ENCODE measurements around the gene ADGRV1. TPM values are rescaled to one million over a fixed set of nuclear protein-coding genes. Genes with fewer than 3 reads are reported as not detected.
A peak's percentile ranks its signal among the peaks of the same experiment; 100 is the strongest.
"Not testable (repeated sequence)": the region's sequence is repeated elsewhere in the genome, so short reads cannot be mapped to it uniquely, and the experiment has no call there.

The ADGRV1 gene
- polyA plus RNA-seq, 4 donors = 10.7 to 13.9 (median 11.3) TPM

DNA sequence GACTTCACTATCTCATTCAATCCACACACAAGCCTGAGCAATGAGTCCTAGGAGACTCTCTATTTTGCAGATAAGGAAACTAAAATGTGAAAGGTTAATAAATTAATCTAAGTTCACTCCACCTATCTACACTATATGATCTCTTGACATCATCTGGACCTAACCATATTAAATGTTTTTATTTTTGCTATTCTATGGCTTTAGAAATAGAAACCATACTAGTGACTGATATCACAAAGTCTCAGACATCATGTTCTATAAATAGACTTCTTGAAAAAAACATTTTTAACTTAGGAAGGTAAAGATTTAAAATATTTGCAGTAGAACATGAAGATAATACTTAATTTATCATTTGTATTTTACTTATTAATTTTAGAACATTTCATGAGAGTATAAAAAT is 9.4 kb upstream of the ADGRV1 start:
- no peak for DNase-seq (ENCODE audit: low read depth in 4 of 4, low spot score in 2 of 4)

DNA sequence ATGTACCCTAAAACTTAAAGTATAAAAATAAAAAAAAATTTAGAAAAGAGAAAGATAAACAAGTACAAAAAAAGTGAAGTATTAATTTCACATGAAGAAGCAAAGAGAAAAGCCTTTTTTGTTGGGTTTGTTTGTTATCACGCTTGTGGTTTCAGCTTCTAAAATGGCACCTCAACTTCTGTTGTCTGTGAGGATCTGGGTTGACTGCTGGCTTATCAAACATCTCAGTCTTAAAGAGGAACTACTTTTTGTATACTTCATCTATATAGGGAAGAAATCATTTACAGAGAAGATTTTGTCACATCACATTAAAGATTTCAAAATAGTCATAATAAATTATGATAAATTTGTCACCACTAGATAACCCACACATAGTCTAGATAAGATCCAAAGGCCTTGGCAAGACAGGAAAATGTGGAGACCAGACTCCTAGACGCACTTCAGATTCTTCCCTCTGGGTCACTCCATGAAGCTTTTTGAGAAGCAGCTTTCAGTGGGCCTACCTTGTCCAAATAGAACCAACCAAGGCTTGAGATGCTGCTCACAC is 8.8 kb upstream of the ADGRV1 start:
- no peak for DNase-seq (ENCODE audit: low read depth in 4 of 4, low spot score in 2 of 4)

DNA sequence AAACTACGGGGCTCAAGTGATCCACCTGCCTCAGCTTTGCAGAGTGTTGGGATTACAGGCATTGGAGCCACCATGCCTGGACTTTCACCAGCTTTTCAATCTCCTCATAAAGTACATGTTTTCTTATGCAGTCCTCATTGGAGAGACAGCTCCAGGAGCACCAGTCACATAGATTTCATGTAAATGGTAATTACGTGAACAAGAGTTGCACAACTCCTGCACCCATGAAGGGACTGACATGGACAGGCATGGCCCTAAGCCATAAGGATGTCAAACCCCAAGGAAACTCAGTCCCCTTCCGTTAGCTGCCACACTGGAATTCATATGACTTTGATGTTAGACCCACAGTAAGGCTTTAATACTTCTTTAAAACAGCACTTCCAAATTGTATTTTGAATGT is 7.6 kb upstream of the ADGRV1 start:
- no peak for DNase-seq (ENCODE audit: low read depth in 4 of 4, low spot score in 2 of 4)

DNA sequence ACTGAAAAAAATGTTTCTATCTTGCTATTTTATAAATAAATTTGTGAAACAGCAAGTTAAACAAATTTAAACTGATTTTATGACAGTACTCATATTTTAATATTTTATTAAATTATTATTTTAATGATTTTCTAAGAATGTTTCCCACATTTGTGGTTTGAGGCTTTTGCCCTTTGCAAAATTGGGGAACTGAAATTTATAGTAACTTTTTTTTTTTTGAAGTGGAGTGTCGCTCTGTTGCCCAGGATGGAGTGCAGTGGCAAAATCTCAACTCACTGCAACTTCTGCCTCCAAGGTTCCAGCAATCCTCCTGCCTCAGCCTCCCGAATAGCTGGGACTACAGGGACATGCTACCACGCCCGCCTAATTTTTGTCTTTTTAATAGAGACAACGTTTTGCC is 7.2 kb upstream of the ADGRV1 start:
- DNase-seq (ENCODE audit: low read depth in 4 of 4, low spot score in 2 of 4) = no peak

DNA sequence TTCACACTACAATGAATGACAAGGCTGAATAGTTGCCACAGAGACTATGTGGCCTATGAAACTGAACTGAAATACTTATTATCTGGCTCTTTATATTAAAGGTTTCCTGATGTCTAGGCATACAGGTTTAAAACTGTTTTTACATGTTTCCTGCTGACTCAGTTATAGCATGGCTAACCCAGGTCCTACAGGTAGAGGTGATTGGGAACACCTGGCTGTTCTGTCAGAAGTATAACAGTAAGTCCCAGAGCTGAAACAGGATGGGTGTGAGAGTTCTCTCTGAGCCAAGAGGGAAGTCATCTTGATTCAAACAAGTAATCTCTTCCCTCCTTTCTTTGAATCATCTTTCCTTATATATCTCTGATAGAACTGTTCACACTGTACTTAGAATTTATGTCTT is 4.9 kb upstream of the ADGRV1 start:
- DNase-seq (ENCODE audit: low read depth in 4 of 4, low spot score in 2 of 4) = no peak

DNA sequence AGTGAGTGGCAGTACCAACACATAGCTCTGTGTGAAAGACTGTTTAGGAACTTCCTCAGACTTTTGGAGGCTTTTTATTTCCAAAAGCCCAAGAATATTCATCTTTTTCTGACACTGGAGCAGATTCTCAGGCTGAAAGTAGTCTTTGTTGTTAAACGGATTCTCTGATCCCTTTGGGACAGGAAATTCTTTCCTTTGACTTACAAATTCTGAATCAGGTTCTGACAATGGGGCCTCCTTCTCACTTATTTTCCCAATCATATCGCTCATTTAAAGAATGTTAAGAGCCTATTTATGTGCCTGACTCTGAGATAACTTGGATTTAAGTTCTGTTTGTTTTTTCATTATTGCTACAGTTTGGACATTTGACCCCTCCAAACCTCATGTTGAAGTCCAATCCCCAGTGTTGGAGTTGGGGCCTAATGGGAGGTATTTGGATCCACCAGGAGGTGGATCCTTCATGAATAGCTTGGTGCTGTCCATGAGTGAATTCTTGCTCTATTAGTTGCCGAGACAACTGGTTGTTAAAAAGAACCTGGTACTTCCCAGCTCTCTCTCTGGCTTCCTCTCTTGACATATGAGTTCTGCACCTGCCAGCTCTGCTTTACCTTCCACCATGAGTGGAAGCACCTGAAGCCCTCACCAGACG is 4.1 kb upstream of the ADGRV1 start:
- no peak for DNase-seq (ENCODE audit: low read depth in 4 of 4, low spot score in 2 of 4)

DNA sequence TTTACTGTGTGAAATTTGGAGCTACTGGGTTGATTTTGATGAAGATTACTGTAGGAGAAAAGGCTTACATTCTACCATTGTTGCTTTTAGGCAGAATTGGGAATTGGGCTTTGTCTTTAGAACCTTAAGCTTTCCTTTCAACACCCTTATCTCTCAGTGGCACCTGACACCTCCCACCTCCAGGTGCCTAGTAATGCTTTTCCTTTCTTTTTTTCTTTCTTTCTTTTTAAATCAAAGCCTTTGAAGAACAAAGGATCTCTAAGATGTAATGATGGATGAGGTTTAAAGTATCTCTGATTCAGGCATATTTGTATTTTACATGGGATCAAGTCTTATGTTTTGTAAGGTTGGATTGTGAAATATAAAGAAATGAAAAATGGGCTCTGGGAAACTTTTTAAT is 2.9 kb upstream of the ADGRV1 start:
- no peak for DNase-seq (ENCODE audit: low read depth in 4 of 4, low spot score in 2 of 4)

DNA sequence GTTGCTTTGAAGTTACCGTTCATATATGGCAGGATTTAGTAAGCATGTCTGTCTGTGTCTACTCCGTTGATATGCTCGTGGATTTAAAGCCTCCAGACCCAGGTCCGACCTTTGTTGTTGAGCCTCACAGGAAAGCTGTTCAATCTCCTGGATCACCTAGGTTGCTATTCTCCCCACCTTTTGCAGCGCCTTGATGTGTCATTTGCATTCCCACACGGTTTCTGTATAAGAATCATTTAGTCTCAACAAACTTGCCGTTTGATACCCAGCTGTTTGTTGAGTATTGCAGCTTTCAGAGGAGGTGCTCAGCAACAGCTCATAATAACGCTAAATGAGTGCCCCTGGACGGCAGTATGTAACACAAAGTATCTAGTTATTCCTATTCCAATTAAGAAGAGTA is 1.2 kb upstream of the ADGRV1 start:
- no peak for DNase-seq (ENCODE audit: low read depth in 4 of 4, low spot score in 2 of 4)

DNA sequence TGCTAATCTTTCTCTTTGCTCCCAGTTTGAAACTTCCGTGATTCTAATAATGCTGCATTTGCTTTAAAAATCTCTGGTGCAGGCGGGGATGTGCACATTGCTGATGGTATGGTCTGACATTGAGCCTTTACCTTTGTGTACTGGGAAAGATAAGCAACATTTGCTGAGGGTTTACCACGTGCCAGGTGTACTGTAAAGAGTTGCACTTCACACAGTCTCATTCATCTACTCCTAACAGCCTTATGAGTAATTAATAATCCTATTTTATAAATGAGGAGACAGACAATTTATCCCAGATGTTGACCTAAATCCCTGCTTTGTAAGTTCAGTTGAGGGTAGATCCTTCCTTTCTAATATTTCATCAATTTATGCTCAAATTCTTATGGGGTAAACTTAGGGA is 726 bp upstream of the ADGRV1 start:
- DNase-seq (ENCODE audit: low read depth in 4 of 4, low spot score in 2 of 4) = peak in 1 of 4 donors; percentile 37

DNA sequence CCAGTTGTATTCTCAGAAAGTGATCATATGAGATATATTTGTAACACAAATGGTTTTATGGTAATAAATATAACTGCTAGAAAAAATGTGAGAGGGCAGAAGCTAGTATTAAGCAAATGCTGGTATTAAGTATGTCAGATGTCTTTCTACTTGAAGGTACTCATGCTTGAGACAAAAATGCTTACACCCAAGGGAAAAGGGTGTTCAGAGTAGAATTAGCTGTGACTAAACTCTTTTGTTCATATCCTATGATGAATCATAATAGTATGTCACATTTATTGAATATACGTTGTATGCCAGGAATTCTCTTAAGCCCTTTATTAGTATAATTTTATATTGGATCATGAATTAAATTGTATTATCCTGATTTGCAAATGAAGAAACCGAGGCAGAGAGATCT is 2.2 kb downstream of the ADGRV1 start:
- DNase-seq (ENCODE audit: low read depth in 4 of 4, low spot score in 2 of 4) = no peak

DNA sequence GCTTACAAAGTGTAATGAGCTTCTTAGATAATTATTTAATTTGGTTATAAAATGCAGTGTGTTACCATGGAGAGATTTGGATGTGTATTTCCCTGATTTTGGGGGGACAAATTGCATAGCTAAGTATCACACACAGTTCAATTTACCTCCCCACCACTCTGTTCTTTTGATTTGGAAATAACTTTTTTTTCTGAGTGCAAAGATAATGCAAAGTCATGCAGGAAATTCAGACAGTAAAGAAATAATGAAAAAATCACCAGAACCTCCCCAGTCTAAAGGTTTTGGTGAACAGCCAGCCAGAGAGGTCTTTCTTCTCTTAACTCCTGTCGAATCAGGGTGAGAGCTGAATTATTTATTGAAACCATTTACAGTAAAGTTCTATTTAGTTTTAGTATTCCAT is 3.2 kb downstream of the ADGRV1 start:
- no peak for DNase-seq (ENCODE audit: low read depth in 4 of 4, low spot score in 2 of 4)

DNA sequence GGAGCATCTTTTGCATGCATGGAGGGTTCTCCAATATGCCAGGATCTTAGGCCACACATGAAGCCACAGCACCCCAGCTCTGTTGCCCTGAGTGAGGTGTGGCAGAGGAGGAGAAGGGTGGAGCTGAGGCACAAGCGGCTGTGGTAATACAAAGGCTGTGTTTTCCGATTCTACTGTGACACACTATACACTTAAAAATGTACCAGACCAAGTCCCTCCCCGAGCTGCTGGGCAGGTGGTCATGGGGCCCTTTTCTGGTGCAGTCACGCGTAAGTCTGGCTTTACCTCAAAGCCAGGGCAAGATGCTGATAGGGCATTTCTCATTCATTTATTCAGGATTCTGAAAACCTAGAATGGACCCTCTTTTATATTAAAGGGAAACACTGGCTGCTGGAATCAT is 3.7 kb downstream of the ADGRV1 start:
- no peak for DNase-seq (ENCODE audit: low read depth in 4 of 4, low spot score in 2 of 4)

DNA sequence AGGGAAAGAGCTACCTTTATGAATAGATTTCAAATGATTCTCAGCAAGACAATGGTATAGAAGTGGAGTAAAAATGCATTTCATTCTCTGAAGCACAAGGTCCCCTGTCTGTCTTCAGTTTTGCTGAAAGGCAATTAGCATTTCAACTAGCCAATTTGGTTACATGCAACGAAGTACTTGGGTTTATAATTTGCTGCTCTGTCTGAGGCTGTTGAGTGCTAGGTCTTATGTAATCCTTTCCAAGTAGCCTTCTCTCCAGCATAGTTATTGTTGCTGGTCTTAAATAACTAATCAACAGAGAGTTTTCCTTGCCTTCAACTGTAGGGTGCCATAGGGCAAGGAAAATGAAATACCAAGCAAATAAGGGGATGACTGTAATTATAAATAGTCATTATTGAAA is 4.5 kb downstream of the ADGRV1 start:
- DNase-seq (ENCODE audit: low read depth in 4 of 4, low spot score in 2 of 4) = no peak

DNA sequence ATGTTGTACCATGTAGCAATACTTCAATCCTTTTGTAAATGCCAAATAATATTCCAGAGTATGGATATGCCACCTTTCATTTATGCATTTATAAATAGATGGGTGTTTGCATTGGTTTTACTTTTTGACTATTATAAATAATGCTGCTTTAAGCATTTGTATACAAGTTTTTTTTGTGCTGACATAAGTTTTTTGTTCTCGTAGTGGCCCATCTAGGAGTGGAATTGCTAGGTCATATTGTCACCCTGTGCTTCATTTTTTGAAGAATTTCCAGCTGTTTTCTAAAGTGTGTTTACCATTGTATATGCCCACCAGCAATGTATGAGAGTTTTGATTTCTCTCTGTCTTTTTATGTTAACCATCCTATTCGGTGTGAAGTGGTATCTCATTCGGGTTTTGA is 6.9 kb downstream of the ADGRV1 start:
- DNase-seq (ENCODE audit: low read depth in 4 of 4, low spot score in 2 of 4) = no peak

DNA sequence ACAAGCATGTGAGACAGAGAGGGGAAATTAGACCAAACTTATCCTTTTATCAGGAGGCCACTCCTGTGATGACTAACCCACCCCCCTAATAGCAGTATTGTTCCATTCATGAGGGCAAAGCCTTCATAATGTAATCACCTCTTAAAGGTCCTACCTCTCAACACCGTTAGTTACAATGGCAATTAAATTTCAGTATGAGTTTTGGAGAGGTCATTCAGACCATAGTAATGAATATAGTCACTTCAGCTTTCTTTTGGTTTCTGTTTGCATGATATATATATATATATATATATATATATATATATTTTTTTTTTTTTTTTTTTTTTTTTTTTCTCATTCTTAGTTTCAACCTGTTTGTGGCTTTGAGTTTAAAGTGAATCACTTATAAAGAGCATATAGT is 10.5 kb downstream of the ADGRV1 start:
- no peak for DNase-seq (ENCODE audit: low read depth in 4 of 4, low spot score in 2 of 4)

DNA sequence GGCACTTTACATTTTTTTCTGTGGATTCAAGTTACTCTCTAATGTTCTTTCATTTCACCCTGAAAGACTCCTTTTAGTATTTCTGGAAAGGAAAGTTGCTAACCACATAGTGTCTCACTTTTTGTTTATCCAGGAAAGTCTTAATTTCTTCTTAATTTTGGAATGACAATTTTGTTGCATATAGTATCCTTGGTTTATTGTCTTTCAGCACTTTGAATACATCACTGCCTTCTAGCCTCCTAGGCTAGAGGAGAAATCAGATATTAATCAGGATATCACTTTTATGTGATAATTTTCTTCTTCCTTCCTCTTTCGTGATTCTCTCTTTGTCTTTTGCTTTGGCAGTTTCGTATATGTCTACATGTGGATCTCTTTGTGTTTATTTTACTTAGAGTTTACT is 11.4 kb downstream of the ADGRV1 start:
- no peak for DNase-seq (ENCODE audit: low read depth in 4 of 4, low spot score in 2 of 4)

DNA sequence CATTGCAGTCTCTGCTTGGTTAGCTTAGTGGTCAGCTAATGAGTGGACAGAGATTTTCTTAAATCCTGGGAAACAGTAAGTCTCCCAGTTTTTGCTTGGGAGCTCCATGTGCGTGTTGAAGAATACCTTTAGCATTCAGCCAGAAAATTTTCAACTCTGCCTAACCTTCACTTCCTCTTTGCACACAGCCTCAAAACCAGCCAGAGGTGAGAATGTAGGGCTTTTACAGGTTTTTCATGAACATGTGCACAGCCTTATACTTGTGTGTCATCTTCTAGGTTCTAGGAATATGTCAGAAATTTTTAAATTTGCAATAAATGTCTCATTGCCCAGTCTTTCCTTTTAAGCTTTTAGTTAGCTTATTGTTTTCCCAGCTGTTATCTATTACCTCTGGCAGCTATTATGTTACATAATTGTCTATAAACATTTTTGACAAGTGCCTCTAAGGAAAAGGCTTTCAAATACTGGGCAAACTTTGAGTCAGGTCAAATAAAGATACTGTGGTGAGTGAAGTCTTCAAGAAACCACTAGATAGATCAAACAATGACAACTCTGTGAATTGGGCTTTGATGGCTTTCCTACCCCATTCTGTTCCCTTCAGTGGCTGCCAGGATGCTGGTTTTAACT is 12.7 kb downstream of the ADGRV1 start:
- no peak for DNase-seq (ENCODE audit: low read depth in 4 of 4, low spot score in 2 of 4)

DNA sequence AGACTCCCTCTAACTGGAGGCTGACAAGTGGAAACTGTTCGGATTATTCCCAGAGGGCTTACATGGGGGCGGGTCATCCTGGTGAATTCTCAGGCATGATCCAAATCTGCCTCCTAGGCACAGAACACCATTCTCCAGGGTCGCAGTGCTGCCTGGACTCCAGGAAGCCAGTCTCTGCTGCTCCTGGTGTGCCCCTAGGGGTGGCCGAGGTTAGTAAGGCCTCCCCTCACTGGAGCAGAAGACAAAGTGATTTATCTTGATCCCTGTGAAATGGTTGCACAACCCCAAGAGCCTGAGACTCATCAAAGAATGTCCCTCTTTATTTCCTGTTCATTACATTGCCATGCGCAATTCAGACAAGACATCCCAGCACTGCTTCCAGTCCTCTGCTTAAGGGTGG is 17.1 kb downstream of the ADGRV1 start:
- no peak for DNase-seq (ENCODE audit: low read depth in 4 of 4, low spot score in 2 of 4)

DNA sequence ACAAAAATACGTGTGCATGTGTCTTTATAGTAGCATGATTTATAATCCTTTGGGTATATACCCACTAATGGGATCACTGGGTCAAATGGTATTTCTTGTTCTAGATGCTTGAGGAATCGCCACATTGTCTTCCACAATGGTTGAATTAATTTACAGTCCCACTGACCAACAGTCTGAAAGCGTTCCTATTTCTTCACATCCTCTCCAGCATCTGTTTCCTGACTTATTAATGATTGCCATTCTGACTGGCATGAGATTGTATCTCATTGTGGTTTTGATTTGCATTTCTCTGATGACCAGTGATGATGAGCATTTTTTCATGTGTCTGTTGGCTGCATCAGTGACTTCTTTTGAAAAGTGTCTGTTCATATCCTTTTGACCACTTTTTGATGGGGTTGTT is 18.0 kb downstream of the ADGRV1 start:
- DNase-seq (ENCODE audit: low read depth in 4 of 4, low spot score in 2 of 4) = not testable (repeated sequence)

DNA sequence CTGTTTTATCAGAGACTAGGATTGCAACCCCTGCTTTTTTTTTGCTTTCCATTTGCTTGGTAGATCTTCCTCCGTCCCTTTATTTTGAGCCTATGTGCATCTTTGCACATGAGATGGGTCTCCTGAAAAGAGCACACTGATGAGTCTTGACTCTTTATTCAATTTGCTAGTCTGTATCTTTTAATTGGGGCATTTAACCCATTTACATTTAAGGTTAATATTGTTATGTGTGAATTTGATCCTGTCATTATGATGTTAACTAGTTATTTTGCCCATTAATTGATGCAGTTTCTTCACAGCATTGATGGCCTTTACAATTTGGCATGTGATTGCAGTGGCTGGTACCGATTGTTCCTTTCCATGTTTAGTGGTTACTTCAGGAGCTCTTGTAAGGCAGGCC is 21.3 kb downstream of the ADGRV1 start:
- not testable (repeated sequence) for DNase-seq (ENCODE audit: low read depth in 4 of 4, low spot score in 2 of 4)

DNA sequence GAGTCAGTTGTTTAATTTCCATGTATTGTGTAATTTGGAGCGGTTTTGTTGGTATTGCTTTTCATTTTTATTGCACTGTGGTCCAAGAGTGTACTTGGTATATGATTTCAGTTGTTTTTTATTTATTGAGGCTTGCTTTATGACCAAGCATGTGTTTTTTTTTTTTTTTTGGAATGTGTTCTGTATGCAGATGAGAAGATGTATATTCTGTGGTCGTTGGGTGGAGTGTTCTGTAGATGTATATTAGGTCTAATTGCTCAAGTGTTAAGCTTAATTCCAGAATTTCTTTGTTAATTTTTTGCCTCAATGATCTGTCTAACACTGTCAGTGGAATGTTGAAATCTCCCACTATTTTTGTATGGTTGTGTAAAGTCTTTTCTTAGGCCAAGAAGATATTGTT is 23.4 kb downstream of the ADGRV1 start:
- DNase-seq (ENCODE audit: low read depth in 4 of 4, low spot score in 2 of 4) = no peak

DNA sequence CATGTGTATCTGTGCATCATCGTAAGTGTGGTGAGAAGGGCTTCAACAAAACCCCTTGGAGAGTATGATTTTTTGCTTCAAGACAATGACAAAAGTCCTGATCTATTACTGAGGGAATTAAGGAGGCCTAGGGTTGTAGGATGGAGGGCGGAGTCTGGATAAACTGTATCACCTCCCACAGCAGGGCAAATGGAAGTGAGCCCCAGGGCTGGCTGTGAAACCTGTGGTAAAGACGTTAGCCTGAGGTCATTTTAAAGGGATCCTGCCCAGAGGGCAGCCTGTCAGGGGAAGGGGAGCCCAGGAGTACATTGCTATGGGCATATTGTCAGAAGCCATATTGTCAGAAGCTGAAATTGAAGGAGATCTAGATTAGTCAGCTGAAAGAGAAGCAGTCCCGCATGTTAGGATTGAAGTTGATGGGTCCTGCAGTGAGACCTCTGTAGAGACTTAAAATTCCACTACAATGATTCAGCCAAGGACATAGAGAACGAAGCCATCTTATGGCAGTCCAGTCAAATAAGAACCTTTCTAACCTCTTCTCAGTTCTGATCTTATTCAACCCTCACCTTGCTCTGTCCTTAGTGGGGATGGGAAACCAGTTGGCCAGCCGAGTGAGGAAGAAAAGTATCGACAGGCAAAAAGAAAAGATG is 26.9 kb downstream of the ADGRV1 start:
- no peak for DNase-seq (ENCODE audit: low read depth in 4 of 4, low spot score in 2 of 4)

Measured in left renal cortex interstitium (tissue), 4 donors.